IPS-15b (cell line): Measurements from ENCODE around the gene AOAH.

Experiments used
- H3K27me3 ChIP-seq: one replicate; pipeline ENCODE4 v1.6.1; 2013; ENCODE audit warnings: low read length; ENCODE audit not compliant: control insufficient read depth, insufficient read depth
- H3K36me3 ChIP-seq: one replicate; pipeline ENCODE4 v1.6.1; 2013; ENCODE audit warnings: low read length; ENCODE audit not compliant: control insufficient read depth, insufficient read depth
- H3K4me1 ChIP-seq: one replicate; pipeline ENCODE4 v1.6.1; 2013; ENCODE audit warnings: mild to moderate bottlenecking, low read length; ENCODE audit not compliant: control insufficient read depth, insufficient read depth
- H3K4me3 ChIP-seq: one replicate; pipeline ENCODE4 v1.5.1; 2013; ENCODE audit warnings: low read depth, low read length
- H3K9ac ChIP-seq: one replicate; pipeline ENCODE4 v1.6.1; 2013; ENCODE audit warnings: low read depth, mild to moderate bottlenecking, low read length
- H3K9me3 ChIP-seq: one replicate; pipeline ENCODE4 v1.6.1; 2013; ENCODE audit warnings: mild to moderate bottlenecking, low read length; ENCODE audit not compliant: control insufficient read depth, insufficient read depth

AOAH gene

GRCh38 chr7:36723951-36724664 lies at the start of gene AOAH:
Gene AOAH (minus strand): TSS chr7:36724494. CDS start chr7:36724148, 346 bp downstream.
- Histone ChIP-seq H3K9me3 (no peaks in the 10 kb centered on the region), H3K36me3 (no peaks in the 10 kb centered on the region), H3K4me3 (no peak within 1 kb of the TSS), H3K4me1 (no peaks in the 10 kb centered on the region), H3K27me3 (no peaks in the 10 kb centered on the region), H3K9ac (no peak within 1 kb of the TSS)

- H3K36me3 ChIP-seq, result no peaks in the 10 kb centered on the region
- no peaks in the 10 kb centered on the region for H3K9me3 ChIP-seq
- no peak overlapping the region for H3K9ac ChIP-seq
- H3K4me1 ChIP-seq, result peaks cover 18% of the 10 kb centered on the region
- no peak overlapping the region for H3K4me3 ChIP-seq
- no peaks in the 10 kb centered on the region for H3K27me3 ChIP-seq
These were observed 42.2 kb upstream of the AOAH start for GRCh38 chr7:36766451-36766850.

GRCh38 chr7:36765605-36766004 lies 41.3 kb upstream of the AOAH start:
- no peak overlapping the region for H3K9ac ChIP-seq
- no peaks in the 10 kb centered on the region for H3K36me3 ChIP-seq
- H3K27me3 ChIP-seq, result no peaks in the 10 kb centered on the region
- H3K4me1 ChIP-seq, result peaks cover 18% of the 10 kb centered on the region
- H3K9me3 ChIP-seq, result no peaks in the 10 kb centered on the region
- no peak overlapping the region for H3K4me3 ChIP-seq

GRCh38 chr7:36764929-36765328 lies 40.6 kb upstream of the AOAH start:
- no peak overlapping the region for H3K4me3 ChIP-seq
- no peaks in the 10 kb centered on the region for H3K36me3 ChIP-seq
- H3K9ac ChIP-seq, result no peak overlapping the region
- peaks cover 18% of the 10 kb centered on the region for H3K4me1 ChIP-seq
- H3K9me3 ChIP-seq, result no peaks in the 10 kb centered on the region
- H3K27me3 ChIP-seq, result no peaks in the 10 kb centered on the region

- Histone ChIP-seq H3K9me3 (no peaks in the 10 kb centered on the region), H3K36me3 (no peaks in the 10 kb centered on the region), H3K27me3 (no peaks in the 10 kb centered on the region), H3K4me1 (peaks cover 18% of the 10 kb centered on the region), H3K9ac (no peak overlapping the region), H3K4me3 (no peak overlapping the region)
These were observed 39.0 kb upstream of the AOAH start for GRCh38 chr7:36763132-36763816.

- H3K36me3 ChIP-seq, result no peaks in the 10 kb centered on the region
- no peak overlapping the region for H3K4me3 ChIP-seq
- H3K4me1 ChIP-seq, result peaks cover 18% of the 10 kb centered on the region
- H3K27me3 ChIP-seq, result no peaks in the 10 kb centered on the region
- no peaks in the 10 kb centered on the region for H3K9me3 ChIP-seq
- no peak overlapping the region for H3K9ac ChIP-seq
These were observed 38.1 kb upstream of the AOAH start for GRCh38 chr7:36762394-36762793.

- Histone ChIP-seq H3K4me1 (peaks cover 18% of the 10 kb centered on the region), H3K4me3 (no peak overlapping the region), H3K9me3 (no peaks in the 10 kb centered on the region), H3K9ac (no peak overlapping the region), H3K36me3 (no peaks in the 10 kb centered on the region), H3K27me3 (no peaks in the 10 kb centered on the region)
These were observed 37.5 kb upstream of the AOAH start for GRCh38 chr7:36761835-36762234.

- Histone ChIP-seq H3K36me3 (no peaks in the 10 kb centered on the region), H3K9ac (no peak overlapping the region), H3K4me1 (peaks cover 18% of the 10 kb centered on the region), H3K9me3 (no peaks in the 10 kb centered on the region), H3K27me3 (no peaks in the 10 kb centered on the region), H3K4me3 (no peak overlapping the region)
These were observed 36.8 kb upstream of the AOAH start for GRCh38 chr7:36760856-36761762.

- no peaks in the 10 kb centered on the region for H3K9me3 ChIP-seq
- H3K4me1 ChIP-seq, result peaks cover 18% of the 10 kb centered on the region
- no peaks in the 10 kb centered on the region for H3K36me3 ChIP-seq
- no peak overlapping the region for H3K4me3 ChIP-seq
- no peak overlapping the region for H3K9ac ChIP-seq
- H3K27me3 ChIP-seq, result no peaks in the 10 kb centered on the region
These were observed 34.6 kb upstream of the AOAH start for GRCh38 chr7:36758879-36759278.

GRCh38 chr7:36755484-36755883 lies 31.2 kb upstream of the AOAH start:
- H3K36me3 ChIP-seq, result no peaks in the 10 kb centered on the region

GRCh38 chr7:36752026-36752711 lies 27.9 kb upstream of the AOAH start:
- H3K4me3 ChIP-seq, result no peak overlapping the region
- H3K36me3 ChIP-seq, result no peaks in the 10 kb centered on the region
- H3K9ac ChIP-seq, result no peak overlapping the region
- H3K4me1 ChIP-seq, result no peaks in the 10 kb centered on the region
- no peaks in the 10 kb centered on the region for H3K27me3 ChIP-seq
- no peaks in the 10 kb centered on the region for H3K9me3 ChIP-seq

More at GRCh38 chr7:36755484-36755883, 31.2 kb upstream of the AOAH start:
- Histone ChIP-seq H3K9ac (no peak overlapping the region), H3K27me3 (no peaks in the 10 kb centered on the region), H3K4me3 (no peak overlapping the region), H3K9me3 (no peaks in the 10 kb centered on the region), H3K4me1 (no peaks in the 10 kb centered on the region)
